Fibroblast of the aortic adventitia (primary cell): ENCODE data around the gene OFD1. TPM values are rescaled to one million over a fixed set of nuclear protein-coding genes. Genes with fewer than 3 reads are reported as not detected.

Experiments
- DNase-seq: peaks from one replicate; pipeline ENCODE4 v3.0.0-alpha.2; 2010; ENCODE audit warnings: low read depth
- H3K4me3 ChIP-seq: 2 replicates; pipeline ENCODE4 v1.5.1; 2011; ENCODE audit warnings: low read depth, mild to moderate bottlenecking, control low read depth, low read length, moderate library complexity
- total RNA-seq: library from RNA; depleted of rRNA; stranded (reverse); fragments of >200 nt; gene quantifications from 2 replicates; pipeline ENCODE4 v1.2.3, GENCODE V29; 2012; ENCODE audit warnings: low replicate concordance
- TF ChIP-seq, protein P1 (sequence below): IDR thresholded peaks from 2 replicates; pipeline ENCODE4 v1.5.1; 2011; ENCODE audit warnings: mild to moderate bottlenecking, low read length, control low read depth, inconsistent platforms; ENCODE audit not compliant: insufficient read depth

Gene OFD1
- total RNA-seq, 1 donor: 20.3 TPM

DNA sequence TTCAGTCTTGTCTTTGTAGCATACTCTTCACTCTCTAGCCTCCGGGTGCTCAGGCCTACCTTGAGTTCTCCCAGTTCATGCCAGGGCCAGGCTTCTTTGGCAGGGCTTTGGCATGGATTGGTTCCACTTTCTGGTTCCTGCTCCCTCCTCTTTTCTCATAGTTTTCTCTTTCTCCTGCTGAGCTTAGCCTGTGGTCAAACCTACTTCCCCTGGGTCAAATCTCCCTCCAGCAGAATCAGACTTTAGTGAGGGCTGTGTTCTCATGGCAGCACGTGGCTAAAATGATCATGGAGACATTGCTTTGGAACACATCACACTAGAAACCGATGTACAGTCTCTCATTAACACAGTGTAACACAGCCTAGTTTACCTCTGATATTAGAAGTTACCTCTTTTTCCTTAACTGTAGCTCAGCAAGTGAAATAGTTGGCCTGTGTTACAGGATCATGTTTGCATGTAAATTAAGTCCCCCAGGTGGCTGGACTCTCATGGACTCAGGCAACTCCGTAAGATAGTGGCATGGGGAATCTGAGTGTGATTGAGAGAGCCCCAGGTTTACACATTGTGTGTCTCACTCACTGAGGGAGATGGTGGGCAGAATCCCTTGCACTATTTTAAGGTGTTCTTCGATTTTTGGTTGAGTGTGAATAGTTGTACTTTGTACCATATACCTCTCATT lies 32.3 kb upstream of the OFD1 start:
- TF ChIP-seq, protein P1, sequence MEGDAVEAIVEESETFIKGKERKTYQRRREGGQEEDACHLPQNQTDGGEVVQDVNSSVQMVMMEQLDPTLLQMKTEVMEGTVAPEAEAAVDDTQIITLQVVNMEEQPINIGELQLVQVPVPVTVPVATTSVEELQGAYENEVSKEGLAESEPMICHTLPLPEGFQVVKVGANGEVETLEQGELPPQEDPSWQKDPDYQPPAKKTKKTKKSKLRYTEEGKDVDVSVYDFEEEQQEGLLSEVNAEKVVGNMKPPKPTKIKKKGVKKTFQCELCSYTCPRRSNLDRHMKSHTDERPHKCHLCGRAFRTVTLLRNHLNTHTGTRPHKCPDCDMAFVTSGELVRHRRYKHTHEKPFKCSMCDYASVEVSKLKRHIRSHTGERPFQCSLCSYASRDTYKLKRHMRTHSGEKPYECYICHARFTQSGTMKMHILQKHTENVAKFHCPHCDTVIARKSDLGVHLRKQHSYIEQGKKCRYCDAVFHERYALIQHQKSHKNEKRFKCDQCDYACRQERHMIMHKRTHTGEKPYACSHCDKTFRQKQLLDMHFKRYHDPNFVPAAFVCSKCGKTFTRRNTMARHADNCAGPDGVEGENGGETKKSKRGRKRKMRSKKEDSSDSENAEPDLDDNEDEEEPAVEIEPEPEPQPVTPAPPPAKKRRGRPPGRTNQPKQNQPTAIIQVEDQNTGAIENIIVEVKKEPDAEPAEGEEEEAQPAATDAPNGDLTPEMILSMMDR: no peak
- no peak overlapping the region for H3K4me3 ChIP-seq
- DNase-seq: no peak

DNA sequence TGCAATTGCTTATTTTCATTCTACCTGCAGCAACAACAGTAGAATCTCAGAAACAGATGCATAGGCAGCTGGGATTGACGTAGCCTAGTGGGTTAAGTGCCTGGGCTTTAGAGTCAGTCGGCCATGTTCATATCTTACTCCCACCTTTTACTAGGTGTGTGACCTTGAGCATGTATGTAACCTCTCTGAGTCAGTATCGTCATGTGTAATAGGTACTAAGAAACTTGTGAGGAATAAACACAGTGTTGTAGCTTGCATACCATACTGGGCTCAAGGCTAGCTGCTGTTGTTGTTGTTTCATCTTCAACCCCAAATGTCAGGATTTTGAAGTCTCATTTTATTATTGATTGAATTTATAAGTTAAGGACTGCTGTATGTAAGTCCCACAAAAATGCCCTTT lies 31.4 kb upstream of the OFD1 start:
- TF ChIP-seq, protein P1: no peak
- DNase-seq: no peak
- H3K4me3 ChIP-seq: no peak overlapping the region

DNA sequence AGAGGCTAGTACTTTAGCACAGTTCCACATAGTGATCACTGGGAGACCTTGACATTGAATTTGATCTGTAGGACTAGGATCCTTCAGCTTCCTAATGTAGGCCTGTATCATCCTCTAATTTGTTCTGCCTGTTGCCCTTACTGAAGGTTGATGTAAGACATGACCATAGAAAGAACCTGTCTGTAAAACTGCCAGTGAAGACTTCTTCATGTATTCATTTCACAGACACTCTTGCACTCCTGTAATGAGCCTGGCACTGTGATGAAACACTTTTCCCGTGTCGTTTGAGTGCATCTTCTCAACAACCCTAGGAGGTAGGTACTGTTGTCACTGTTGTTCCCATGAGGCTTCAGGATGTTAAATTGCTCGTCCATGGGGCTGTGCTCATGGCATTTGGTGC lies 31.0 kb upstream of the OFD1 start:
- no peak overlapping the region for H3K4me3 ChIP-seq
- TF ChIP-seq, protein P1: no peak
- DNase-seq: no peak

DNA sequence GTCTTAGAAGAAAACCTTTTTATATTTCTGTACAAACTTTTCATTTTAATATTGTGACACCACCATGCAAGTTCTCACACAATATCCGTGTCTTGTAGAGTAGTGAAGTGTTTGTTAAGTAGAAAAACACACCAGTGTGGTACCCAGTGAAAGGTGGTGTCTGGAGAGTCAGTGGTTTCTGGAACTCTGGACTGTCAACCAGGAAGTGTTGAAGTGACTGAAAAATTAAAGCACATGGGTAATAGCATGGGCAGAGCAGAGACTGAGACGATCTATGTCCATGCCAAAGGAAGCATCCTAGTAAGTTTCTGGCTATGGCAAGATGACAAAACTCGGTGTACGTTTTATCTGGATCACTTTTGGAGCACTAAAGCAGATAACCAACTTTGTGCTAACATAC lies 23.4 kb upstream of the OFD1 start:
- TF ChIP-seq, protein P1: no peak
- no peak for DNase-seq
- H3K4me3 ChIP-seq: no peak overlapping the region

DNA sequence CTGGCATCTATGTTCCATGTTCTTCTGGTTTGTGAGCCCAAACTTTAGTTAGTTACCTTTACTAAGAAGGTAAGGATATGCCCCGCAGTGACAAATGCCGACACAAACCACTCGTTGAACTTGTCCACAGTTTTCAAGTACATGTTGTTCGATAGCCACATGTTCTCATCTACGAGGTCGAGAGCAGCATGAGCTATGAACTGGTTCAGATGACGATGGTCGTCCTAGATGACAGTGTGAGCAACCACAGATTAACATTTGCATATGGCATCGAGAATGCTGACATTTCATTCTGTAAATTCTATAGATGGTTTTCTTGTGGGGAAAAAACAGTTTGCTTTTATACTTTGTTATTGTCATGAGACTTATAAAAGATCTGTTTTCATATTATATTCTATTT lies 18.1 kb upstream of the OFD1 start:
- DNase-seq: no peak
- TF ChIP-seq, protein P1: no peak
- no peak overlapping the region for H3K4me3 ChIP-seq

DNA sequence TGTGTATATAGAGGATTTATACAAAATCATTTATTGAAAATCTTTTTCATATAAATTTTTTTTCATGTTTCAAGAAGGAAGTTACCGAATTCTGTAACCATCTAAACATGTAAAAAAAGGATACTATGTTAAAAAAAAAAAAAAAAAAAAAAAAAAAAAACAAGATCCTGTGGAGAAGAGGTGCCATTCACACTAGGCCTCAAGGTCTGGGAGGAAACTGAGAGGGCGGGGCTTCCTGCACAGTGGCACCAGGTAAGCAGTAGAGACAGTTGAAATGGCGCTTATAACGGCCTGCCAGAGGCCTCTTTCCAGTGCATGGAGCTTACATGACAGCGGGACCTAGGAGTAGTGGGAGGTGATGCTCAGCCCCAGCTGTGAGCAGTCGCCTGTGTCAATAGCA lies 17.6 kb upstream of the OFD1 start:
- no peak for DNase-seq
- TF ChIP-seq, protein P1: no peak
- no peak overlapping the region for H3K4me3 ChIP-seq
